Measurements from ENCODE around the gene EIF4EBP3.

DNA sequence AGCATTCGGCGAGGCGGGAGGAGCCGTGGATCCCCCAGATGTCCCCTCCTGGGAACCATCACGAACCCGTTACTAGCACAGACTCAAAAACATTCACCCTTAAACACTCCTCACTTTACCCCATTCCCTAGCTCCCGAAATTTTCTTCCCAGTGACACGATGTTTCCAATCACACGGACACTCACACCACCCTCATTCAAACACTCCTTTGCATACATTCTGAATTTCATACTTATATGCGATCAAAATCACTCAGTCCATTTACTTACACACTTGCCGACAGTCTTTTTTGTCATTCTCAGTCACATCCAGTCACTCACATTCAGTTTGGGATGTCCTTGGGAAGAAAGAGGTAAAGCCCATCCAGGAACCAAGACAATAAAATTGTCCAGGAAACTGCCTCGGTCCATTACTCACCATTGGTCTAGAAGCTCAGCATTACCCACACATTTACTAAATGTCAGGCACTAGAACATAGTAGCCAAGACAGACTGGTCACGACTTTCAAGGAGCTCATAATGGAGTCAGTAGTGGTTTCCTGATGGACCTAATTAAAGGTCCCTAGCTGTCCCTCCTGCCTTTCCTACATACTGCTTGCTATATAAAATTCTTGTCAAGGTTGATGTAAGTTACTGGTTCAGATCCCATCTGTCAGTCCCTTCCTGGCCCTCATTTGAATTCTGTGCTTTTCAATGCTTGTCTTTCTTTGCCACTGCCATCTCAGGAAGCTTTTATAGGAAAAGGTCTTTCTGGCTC, 17.7 kb downstream of the EIF4EBP3 start:
- no peak for TF ChIP-seq MYNN (IDR thresholded peaks at IDR 0.05)
- no peak for TF ChIP-seq MYNN (CRISPR knock-in tag; IDR thresholded peaks at IDR 0.05)
- no peak for TF ChIP-seq ZNF24 (IDR thresholded peaks at IDR 0.05)
- no peak for TF ChIP-seq MTF1 (CRISPR knock-in tag; IDR thresholded peaks at IDR 0.05; ENCODE audit: borderline replicate concordance)
- no peak for TF ChIP-seq EGR1 (conservative IDR thresholded peaks at IDR 0.05)
- TF ChIP-seq JUNB (CRISPR knock-in tag; conservative IDR thresholded peaks at IDR 0.05) = no peak
- TF ChIP-seq, protein P1, sequence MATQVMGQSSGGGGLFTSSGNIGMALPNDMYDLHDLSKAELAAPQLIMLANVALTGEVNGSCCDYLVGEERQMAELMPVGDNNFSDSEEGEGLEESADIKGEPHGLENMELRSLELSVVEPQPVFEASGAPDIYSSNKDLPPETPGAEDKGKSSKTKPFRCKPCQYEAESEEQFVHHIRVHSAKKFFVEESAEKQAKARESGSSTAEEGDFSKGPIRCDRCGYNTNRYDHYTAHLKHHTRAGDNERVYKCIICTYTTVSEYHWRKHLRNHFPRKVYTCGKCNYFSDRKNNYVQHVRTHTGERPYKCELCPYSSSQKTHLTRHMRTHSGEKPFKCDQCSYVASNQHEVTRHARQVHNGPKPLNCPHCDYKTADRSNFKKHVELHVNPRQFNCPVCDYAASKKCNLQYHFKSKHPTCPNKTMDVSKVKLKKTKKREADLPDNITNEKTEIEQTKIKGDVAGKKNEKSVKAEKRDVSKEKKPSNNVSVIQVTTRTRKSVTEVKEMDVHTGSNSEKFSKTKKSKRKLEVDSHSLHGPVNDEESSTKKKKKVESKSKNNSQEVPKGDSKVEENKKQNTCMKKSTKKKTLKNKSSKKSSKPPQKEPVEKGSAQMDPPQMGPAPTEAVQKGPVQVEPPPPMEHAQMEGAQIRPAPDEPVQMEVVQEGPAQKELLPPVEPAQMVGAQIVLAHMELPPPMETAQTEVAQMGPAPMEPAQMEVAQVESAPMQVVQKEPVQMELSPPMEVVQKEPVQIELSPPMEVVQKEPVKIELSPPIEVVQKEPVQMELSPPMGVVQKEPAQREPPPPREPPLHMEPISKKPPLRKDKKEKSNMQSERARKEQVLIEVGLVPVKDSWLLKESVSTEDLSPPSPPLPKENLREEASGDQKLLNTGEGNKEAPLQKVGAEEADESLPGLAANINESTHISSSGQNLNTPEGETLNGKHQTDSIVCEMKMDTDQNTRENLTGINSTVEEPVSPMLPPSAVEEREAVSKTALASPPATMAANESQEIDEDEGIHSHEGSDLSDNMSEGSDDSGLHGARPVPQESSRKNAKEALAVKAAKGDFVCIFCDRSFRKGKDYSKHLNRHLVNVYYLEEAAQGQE (IDR thresholded peaks at IDR 0.05; ENCODE audit: borderline replicate concordance) = no peak
- TF ChIP-seq, protein P1 (CRISPR knock-in tag; IDR thresholded peaks at IDR 0.05; ENCODE audit: low read depth) = no peak
